GM21367 (cell line): ENCODE results near the gene SLC27A2.
"Not testable (repeated sequence)": the region's sequence is repeated elsewhere in the genome, so short reads cannot be mapped to it uniquely, and the experiment has no call there.

ENCODE experiments used
- ATAC-seq: cut with Tn5 transposase; IDR thresholded peaks from one replicate; pipeline ENCODE4 v1.9.1; 2021; ENCODE audit not compliant: unreplicated experiment

SLC27A2 gene

DNA sequence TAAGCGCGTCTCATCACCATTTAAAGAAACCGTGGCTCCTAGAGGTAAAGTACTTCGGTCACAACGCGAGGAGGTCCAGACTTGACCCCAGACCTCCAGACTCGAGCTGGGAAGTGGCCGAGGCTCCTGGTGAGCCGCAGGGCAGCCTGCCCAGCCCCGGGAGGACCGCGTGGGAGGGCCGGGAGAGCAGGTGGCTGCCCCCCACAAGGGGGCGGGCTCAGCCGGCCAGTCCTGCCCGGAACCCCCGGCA lies at the start of gene SLC27A2:
Gene SLC27A2, plus strand, starts transcription at position 228 of the 250 bp plus-strand sequence. CDS start 232 bp downstream, outside the sequence.
- ATAC-seq, result peak; percentile 41

GRCh38 chr15:50132251-50132984 lies 49.6 kb upstream of the SLC27A2 start:
- not testable (repeated sequence) for ATAC-seq

GRCh38 chr15:50134524-50135024 lies 47.4 kb upstream of the SLC27A2 start:
- ATAC-seq, result peak; percentile 82

GRCh38 chr15:50135031-50135551 lies 46.9 kb upstream of the SLC27A2 start:
- ATAC-seq, result peak; percentile 54

DNA sequence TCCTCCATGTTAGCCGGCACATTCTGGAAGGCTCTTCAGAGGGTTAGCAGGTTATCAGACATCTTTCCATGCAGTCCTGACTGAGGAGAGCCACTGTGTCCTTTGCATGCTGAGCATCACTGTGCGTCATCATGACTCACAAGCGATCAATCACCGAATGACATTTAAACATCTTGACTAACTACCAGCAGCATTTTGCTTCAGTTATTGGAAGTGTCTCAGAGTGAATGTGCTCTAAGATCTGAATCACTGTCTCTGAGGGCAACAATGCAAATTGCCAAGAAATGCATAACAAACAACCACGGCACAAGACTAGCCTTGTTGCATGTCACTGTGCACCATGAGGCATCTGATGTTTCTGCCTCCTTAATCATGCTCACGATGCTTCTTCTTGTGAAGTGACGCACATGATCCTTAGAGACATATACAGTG lies 44.6 kb upstream of the SLC27A2 start:
- ATAC-seq, result no peak

- ATAC-seq, result no peak
These were observed 44.1 kb upstream of the SLC27A2 start for GRCh38 chr15:50137893-50138292.

DNA sequence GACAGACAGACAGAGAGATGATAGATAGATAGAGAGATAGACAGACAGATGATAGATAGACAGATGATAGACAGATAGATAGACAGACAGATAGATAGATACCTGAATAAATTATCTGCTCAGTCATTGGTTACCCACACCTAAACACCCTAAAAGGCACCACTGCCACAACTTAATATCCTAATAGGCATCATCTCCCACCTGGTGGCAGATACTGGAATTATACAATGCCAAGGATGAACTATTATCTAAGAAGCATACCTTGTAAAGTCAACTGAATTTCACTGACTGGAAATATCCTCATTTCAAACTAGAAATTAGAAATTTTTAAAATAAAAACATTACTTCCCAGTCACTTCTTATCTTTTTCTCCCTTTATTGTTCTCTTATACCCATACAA lies 43.6 kb upstream of the SLC27A2 start:
- ATAC-seq, result no peak

DNA sequence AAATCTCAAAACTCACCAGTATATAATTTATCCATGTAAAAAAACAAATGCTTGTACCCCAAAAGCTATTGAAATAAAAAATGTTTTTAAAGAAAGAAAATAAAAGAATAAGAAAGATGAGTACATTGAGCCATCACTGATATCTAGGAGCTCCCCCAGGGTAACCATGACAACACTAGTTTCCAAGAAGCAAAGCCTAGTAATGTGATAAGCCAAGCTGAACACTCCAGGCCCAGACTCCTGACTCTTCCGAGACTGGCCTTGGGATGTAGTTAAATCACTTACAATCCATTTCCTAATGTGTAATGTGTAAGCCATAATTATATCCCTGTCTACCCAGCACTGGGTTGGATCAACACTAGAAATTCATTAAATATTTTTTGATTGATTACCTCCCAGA lies 41.9 kb upstream of the SLC27A2 start:
- ATAC-seq, result no peak

DNA sequence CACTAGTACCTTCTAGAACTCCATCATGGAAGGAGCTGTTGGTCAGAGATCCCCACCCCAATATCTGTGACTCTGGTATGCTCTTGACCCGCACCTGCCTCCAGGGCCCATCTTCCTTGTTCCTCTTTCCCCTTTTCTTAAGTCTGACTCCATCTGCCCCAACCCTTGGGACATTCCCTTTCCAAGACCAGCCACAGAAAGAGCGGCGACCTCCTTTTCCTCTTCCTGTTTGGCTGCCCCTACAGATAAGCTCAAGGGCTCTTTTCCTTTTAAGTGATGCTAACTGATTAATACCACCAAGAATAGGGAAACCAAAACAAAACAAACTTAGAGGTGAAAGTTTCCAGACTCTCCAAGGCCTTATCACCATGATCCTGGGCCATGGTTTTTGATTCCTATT lies 41.0 kb upstream of the SLC27A2 start:
- ATAC-seq, result no peak

DNA sequence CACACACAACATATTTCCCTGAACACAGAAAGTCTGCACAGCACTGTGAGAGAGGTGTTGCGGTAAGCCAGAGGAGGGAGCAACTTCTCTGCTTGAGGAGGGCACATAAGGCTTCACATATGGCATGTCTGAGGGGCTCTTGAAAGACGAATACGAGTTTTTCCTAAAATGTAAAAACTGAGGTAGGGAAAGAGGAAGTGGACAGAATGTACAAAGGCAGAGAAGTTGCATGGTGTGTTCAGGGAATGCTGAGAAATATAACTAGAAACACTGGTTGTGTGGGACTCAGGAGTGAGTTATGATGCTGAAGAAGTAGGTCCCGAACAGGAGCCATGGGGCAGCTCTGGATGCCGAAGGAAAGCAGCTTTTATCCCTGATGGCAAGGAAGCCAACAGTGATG lies 40.1 kb upstream of the SLC27A2 start:
- no peak for ATAC-seq

DNA sequence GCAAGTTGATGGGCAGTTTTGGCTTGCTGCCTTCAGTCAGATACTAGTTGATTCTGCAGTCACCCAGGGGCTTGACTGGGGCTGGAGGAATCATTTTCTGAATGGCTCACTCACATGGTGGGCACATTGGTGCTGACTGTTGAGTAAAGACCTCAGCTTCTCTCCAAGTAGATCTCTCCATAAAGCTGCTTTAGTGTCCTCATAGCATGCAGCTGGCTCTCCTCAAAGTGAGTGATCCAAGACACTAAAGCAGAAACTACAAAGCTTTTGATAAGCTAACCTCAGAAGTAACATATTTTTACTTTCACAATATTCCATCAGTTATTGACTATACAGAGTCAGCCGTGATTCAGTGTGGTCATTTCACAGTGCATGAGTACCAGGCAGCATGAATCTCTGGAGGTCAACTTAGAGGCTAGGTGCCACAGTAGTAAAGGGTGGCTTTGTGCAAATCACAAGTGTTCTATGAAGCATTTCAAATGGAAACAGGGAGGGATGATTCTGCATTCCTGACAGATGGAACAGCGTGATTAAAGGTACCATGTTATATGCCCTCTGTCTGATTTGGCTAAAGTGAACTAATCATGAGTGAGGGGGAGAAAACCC lies 38.6 kb upstream of the SLC27A2 start:
- no peak for ATAC-seq

- no peak for ATAC-seq
These were observed 37.5 kb upstream of the SLC27A2 start for GRCh38 chr15:50144341-50145120.

GRCh38 chr15:50145451-50145872 lies 36.5 kb upstream of the SLC27A2 start:
- no peak for ATAC-seq

GRCh38 chr15:50146632-50147031 lies 35.4 kb upstream of the SLC27A2 start:
- no peak for ATAC-seq

DNA sequence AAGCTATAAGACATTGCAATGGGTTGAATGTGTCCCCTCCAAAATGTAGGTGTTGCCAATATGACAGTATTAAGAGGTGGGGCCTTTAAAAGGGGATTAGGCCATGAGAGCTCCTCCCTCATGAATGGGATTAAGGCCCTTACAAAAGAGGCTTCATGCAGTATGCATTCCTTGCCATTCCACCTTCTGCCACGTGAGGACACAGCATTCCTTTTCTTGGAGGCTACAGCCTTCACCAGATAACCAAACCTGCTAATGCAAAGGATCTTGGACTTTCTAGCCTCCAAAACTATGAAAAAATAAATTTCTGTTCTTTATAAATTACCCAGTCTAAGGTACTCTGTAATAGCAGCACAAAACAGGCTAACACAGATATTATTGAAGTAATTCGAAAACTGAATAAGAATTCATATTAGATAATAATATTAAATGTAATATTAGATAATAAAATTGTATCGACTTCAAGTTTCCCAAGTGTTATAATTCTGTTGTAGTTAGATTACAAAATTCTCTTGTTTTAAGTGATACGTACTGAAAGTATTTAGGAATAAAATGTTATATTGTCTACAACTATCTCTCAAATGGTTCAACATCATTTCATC lies 33.5 kb upstream of the SLC27A2 start:
- no peak for ATAC-seq

DNA sequence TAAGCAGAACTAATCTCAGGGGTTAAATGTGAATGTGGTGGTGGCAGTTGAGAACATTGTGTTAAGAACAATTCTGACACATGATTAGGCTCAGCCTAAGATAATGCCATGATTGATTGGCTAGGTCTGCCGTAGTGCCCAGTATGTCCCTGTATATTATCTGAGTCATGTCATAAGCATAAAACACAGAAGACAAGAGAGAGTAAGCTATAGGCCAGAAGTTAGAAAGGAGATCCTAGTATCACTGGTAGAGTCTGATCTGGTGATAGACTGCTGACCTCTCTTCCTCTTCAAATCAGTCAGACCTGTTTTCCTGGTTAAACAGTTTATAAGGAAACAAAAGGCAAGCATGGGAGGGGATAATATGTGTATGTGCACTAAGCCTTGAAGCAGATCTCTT lies 32.9 kb upstream of the SLC27A2 start:
- ATAC-seq, result no peak

DNA sequence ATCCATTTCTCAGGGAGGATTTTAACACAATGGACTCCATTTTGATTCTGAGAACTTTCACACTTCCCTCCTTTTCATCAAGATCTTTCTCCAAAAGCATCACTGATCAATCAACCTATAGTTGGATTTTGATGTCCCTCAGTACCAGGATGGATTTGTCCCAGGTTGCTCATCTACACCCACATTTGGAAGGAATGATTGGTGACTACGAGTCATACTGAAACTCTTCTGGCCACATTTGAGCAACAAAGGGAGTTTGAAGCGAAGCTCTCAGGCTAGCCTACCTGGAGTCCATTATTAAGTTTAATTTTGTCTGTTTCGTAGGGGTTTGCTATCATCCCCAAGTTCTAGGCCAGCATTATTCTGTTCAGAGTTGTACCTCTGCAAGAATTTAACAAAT lies 31.6 kb upstream of the SLC27A2 start:
- ATAC-seq, result no peak

- ATAC-seq, result no peak
These were observed 31.1 kb upstream of the SLC27A2 start for GRCh38 chr15:50150851-50151250.

DNA sequence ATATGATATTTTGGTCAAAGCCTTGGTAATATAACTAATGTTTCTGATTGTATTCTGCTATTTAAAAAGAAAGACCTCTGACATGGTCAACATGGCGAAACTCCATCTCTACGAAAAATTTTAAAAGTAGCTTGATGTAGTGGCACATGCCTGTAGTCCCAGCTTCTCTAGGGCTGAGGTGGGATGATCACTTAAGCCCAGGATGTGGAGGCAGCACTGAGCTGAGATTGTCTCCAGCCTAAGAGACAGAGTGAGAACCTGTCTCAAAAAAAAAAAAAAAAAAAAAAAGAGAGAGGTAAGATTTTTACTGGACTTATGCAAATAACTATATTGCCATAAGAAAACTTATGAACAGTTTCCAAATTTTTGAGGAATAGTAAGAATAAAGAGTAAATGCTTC lies 30.5 kb upstream of the SLC27A2 start:
- ATAC-seq, result no peak

- not testable (repeated sequence) for ATAC-seq
These were observed 23.8 kb upstream of the SLC27A2 start for GRCh38 chr15:50158236-50158635.

- ATAC-seq, result no peak
These were observed 18.9 kb upstream of the SLC27A2 start for GRCh38 chr15:50162969-50163718.
